Chondrocyte (in vitro differentiated cells): ENCODE measurements around the gene GLCCI1. TPM values are rescaled to one million over a fixed set of nuclear protein-coding genes. Genes with fewer than 3 reads are reported as not detected.

Experiments used
- DNase-seq: peaks from one replicate; pipeline ENCODE4 v3.0.0; 2021; ENCODE audit warnings: mixed read lengths, low spot score
- H3K27ac Mint-ChIP-seq: one replicate; pipeline ENCODE4 v1.8.0; 2021; ENCODE audit warnings: mild to moderate bottlenecking, moderate library complexity, mixed read lengths; ENCODE audit not compliant: unreplicated experiment
- H3K27me3 Mint-ChIP-seq: 2 replicates; pipeline ENCODE4 v1.8.0; 2021; ENCODE audit warnings: low read depth, mixed read lengths
- H3K36me3 Mint-ChIP-seq: 2 replicates; pipeline ENCODE4 v1.8.0; 2021; ENCODE audit warnings: low read depth, mixed read lengths
- H3K4me1 Mint-ChIP-seq: 2 replicates; pipeline ENCODE4 v1.8.0; 2021; ENCODE audit warnings: low read depth, mild to moderate bottlenecking, mixed read lengths
- H3K4me3 Mint-ChIP-seq: one replicate; pipeline ENCODE4 v1.8.0; 2021; ENCODE audit warnings: mild to moderate bottlenecking, moderate library complexity, mixed read lengths; ENCODE audit not compliant: unreplicated experiment
- H3K9me3 Mint-ChIP-seq: 2 replicates; pipeline ENCODE4 v1.8.0; 2021; ENCODE audit warnings: low read depth, mixed read lengths
- total RNA-seq: library from RNA; stranded (reverse); gene quantifications from 3 replicates; pipeline ENCODE4 v1.2.1, GENCODE V29; 2021
- TF ChIP-seq, protein P1 (sequence below): fragments of 200-600 bp; sonication (generic); IDR thresholded peaks from 2 replicates; pipeline ENCODE4 v1.5.0; 2021; ENCODE audit warnings: antibody characterized with exemption, mild to moderate bottlenecking, moderate library complexity

Gene GLCCI1
- total RNA-seq, 1 donor from 2014 or later = 10.2 TPM

DNA sequence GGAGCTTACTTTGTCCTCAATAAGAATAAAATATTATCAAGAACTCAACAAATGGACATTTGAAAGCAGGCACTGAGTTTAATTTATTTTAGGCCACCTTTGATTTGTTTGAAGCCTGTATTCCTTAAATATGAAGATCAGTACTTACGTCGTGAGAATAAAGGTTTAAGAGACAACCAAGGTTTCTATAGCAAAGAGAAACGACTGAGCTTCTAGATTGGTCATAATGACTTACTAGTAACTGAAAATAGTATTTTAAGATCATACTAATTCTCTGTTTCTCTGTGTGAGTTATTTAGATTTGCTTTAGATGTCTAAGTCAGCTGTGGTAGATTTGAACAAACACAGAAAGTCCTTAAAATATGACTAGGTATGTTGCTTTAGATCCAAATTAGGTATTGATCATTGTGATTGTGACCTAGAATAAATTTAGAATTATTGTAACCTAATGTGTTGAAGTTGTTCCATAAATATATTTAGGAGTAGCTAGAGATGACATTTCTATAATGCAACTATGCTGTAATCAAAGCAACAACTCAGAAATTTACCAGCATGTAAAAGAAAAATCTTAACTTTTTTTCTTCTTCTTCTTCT lies 2.4 kb upstream of the GLCCI1 start:
- TF ChIP-seq, protein P1, sequence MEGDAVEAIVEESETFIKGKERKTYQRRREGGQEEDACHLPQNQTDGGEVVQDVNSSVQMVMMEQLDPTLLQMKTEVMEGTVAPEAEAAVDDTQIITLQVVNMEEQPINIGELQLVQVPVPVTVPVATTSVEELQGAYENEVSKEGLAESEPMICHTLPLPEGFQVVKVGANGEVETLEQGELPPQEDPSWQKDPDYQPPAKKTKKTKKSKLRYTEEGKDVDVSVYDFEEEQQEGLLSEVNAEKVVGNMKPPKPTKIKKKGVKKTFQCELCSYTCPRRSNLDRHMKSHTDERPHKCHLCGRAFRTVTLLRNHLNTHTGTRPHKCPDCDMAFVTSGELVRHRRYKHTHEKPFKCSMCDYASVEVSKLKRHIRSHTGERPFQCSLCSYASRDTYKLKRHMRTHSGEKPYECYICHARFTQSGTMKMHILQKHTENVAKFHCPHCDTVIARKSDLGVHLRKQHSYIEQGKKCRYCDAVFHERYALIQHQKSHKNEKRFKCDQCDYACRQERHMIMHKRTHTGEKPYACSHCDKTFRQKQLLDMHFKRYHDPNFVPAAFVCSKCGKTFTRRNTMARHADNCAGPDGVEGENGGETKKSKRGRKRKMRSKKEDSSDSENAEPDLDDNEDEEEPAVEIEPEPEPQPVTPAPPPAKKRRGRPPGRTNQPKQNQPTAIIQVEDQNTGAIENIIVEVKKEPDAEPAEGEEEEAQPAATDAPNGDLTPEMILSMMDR = no peak
- H3K4me3 Mint-ChIP-seq = no peak overlapping the region
- H3K27me3 Mint-ChIP-seq = no peaks in the 10 kb centered on the region
- H3K36me3 Mint-ChIP-seq = no peaks in the 10 kb centered on the region
- no peaks in the 10 kb centered on the region for H3K9me3 Mint-ChIP-seq
- DNase-seq = no peak
- H3K27ac Mint-ChIP-seq = no peak overlapping the region
- H3K4me1 Mint-ChIP-seq = peaks cover 6% of the 10 kb centered on the region

DNA sequence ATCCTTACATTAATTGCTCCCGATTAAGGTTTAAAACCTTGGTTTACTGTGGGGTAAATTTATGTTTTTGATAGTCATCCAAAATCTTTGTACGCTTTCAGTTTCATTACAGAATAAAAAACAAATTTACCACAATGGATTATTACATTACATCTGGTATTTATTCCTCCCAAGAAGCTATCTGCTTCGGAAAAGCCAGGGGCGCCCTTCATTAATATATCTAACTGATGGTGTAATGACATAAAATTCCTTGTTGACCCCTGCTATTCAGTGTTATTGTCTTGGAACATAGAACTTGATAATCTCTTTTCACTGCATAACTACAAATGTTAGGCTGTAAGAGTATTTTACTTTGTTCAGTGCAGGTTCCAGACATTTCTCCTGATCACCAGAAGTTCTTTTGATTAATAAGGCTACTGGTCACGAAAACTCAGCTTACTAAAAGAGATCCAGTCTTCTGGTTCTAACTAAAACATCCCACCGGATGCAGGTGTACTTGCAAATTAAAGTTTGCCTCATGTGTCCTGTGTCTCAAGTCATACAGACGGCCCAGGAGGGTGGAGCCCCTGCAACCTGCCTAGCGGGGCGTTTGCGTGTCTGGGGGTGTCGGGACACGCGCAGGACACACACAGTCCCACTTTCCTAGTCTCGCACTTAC lies 581 bp upstream of the GLCCI1 start:
- peaks cover 9% of the 10 kb centered on the region for H3K4me1 Mint-ChIP-seq
- peak overlapping the region; percentile 84 for H3K4me3 Mint-ChIP-seq
- H3K27ac Mint-ChIP-seq = peak overlapping the region; percentile 25
- H3K9me3 Mint-ChIP-seq = no peaks in the 10 kb centered on the region
- TF ChIP-seq, protein P1 = no peak
- H3K36me3 Mint-ChIP-seq = no peaks in the 10 kb centered on the region
- DNase-seq = no peak
- no peaks in the 10 kb centered on the region for H3K27me3 Mint-ChIP-seq

DNA sequence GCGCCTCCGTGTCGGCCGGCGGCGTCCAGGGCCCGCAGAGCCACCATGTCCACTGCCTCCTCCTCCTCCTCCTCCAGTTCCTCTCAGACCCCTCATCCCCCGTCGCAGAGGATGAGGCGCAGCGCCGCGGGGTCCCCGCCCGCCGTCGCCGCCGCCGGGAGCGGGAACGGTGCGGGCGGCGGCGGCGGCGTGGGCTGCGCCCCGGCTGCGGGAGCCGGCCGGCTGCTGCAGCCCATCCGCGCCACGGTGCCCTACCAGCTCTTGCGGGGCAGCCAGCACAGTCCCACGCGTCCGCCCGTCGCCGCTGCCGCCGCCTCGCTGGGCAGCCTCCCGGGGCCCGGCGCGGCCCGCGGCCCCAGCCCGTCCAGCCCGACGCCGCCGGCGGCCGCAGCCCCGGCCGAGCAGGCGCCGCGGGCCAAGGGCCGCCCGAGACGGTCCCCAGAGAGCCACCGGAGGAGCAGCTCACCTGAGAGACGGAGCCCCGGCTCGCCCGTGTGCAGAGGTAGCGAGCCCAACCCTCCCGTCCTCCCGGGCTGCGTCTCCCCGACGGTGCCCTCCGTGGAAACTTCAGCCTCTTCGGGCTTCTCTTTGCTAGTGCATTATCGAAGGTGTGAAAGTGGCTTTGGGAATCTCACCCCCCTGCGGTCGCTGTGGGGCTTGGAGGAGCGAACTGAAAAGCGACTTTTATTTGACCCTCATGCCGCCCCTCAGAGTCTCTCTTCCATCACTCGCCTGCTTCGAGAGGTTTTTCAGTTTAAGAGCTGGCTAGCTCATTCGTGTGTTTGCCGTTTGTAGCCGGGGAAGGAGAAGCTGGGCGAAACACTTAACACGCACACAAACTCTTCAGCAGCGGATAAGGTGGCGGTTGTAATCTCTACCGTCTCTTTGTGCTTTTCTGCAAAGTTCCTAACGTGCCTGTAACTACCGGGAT lies 975 bp downstream of the GLCCI1 start:
- no peak for DNase-seq
- Mint-ChIP-seq H3K4me3 (peak overlapping the region; percentile 84), H3K27me3 (no peaks in the 10 kb centered on the region), H3K36me3 (no peaks in the 10 kb centered on the region), H3K4me1 (peaks cover 10% of the 10 kb centered on the region), H3K9me3 (no peaks in the 10 kb centered on the region), H3K27ac (peak overlapping the region; percentile 17)
- TF ChIP-seq, protein P1 = peak; percentile 45

DNA sequence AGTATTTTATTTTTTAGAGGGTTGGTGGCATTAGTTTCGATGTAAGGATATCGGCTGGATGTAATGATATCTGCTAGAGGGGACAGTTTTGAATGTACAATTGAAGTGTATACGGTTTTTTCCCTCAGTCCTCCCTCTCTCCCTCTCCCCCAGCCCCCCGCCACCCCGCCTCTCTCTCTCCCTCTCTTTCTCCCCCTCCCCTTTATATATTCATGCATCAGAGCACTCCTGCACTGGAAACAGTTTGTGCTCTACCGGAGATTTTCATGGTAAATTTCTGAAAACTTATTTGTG lies 1.6 kb downstream of the GLCCI1 start:
- no peak overlapping the region for H3K4me3 Mint-ChIP-seq
- H3K27me3 Mint-ChIP-seq = no peaks in the 10 kb centered on the region
- H3K9me3 Mint-ChIP-seq = no peaks in the 10 kb centered on the region
- peaks cover 10% of the 10 kb centered on the region for H3K4me1 Mint-ChIP-seq
- no peak for DNase-seq
- H3K27ac Mint-ChIP-seq = no peak overlapping the region
- TF ChIP-seq, protein P1 = no peak
- no peaks in the 10 kb centered on the region for H3K36me3 Mint-ChIP-seq

DNA sequence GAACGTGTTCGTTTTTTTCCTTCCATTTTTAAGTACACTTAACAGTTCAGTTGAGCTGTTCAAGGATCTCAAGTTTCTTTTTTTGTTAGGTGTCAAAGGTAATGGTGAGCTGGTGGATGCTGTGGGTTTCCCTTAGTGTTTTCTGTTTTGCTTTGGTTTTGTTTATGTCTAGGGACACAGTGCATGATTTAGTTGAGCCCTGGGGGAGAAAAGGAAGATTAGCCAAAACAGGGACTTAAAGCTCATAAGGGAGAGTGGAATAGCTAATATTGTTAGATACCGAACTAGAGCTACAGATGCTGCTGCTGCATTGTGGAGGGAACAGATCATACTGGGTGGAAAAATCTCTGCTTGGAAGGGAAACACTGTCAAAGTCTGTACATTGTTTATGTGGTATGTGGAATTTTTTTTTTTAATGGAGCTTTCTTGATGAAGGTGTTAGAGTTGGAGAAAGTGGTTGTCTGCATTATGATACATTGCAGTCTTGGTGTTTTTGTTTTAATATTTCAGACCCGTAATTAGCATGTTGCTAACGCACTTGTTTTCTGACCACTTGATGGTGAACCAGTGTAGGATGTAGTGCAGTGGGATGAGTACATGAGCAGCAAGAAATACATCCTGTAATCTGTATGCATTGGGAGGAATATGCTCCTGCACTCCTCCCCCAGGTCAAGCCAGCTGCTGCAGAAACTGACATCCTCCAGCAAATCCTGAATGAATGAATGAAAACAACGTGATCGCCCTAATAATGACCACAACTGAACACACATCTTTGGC lies 2.1 kb downstream of the GLCCI1 start:
- no peak for DNase-seq
- no peaks in the 10 kb centered on the region for H3K27me3 Mint-ChIP-seq
- H3K4me3 Mint-ChIP-seq = no peak overlapping the region
- H3K4me1 Mint-ChIP-seq = peaks cover 10% of the 10 kb centered on the region
- TF ChIP-seq, protein P1 = no peak
- H3K36me3 Mint-ChIP-seq = no peaks in the 10 kb centered on the region
- H3K27ac Mint-ChIP-seq = no peak overlapping the region
- no peaks in the 10 kb centered on the region for H3K9me3 Mint-ChIP-seq
